GM23248 (cell line): ENCODE results near the gene FAM114A2.

Experiments
- EZH2 ChIP-seq: fragments of 200-600 bp; sonication (generic); IDR thresholded peaks from 2 replicates; pipeline ENCODE4 v1.6.1; 2018; ENCODE audit warnings: antibody characterized with exemption, mild to moderate bottlenecking; ENCODE audit not compliant: insufficient read depth, poor library complexity, severe bottlenecking
- EZH2phosphoT487 ChIP-seq: fragments of 200-600 bp; sonication (generic); IDR thresholded peaks from 2 replicates; pipeline ENCODE4 v1.6.1; 2018; ENCODE audit warnings: antibody characterized with exemption, moderate library complexity, mild to moderate bottlenecking, low read depth; ENCODE audit not compliant: insufficient read depth

DNA sequence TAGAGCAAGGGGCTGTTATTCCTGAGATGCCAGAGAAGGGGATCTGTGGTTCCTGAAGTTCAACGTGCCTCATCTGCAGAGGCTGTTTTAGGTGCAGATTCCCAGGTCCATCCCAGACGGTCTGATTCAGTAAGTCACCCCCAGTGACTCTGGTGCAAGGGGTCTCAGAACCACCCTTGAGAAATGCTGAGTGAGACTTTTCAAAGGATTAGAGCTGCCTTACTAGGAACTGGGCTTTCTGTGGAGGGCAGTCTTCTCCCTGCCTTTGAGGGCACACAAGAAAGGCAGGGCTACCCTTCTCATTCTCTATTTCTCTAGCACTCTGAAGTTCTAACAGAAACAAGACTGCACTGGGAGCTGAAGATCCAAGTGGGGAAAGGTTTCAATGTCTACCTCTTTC lies 66.5 kb downstream of the FAM114A2 start:
- no peak for TF ChIP-seq EZH2
- no peak for TF ChIP-seq EZH2phosphoT487
